RWPE1 (cell line): ENCODE measurements around the gene KSR1.

Source experiments
- CTCF ChIA-PET: fragments of 350-600 bp; sonication (Branson Sonifier 250); formaldehyde crosslinking; extraction: SDS; loops from one replicate; lab custom pipeline; 2021; lab: Yijun Ruan, JAX
- POLR2A ChIA-PET: fragments of 400-600 bp; formaldehyde crosslinking; extraction: SDS; loops from one replicate; lab custom pipeline; 2020; ENCODE audit warnings: antibody characterized with exemption; ENCODE audit not compliant: low non-redundant PET; lab: Yijun Ruan, JAX
- DNase-seq: peaks from one replicate; pipeline ENCODE4 v3.0.0; 2012; ENCODE audit warnings: low spot score
- H3K27ac ChIP-seq: fragments of 450-650 bp; 2 replicates; pipeline ENCODE4 v1.5.1; 2017
- TF ChIP-seq, protein P1 (sequence below): fragments of 450-650 bp; conservative IDR thresholded peaks from 2 replicates; pipeline ENCODE4 v1.5.1; 2017; ENCODE audit warnings: low read depth, mild to moderate bottlenecking

Gene KSR1

DNA sequence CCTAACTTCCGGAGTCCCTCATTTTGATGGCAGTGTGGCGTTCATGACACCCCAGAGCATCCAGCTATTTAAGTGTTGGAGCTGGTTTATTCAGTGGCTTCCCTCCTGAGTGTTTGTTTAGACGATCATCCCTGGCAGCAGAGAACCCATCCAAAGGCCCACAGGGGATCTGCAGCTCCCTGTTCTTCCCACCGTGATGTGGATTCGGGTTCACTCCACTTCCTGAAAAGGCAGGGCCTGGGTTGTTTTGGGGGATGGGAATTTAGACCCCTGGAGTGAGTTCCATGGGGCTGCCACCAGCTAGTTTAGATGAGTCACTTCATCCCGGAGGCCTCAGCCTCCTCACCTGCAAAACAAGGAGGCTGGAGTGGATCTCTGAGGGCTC is 2.3 kb downstream of the KSR1 start:
- no peak overlapping the region for H3K27ac ChIP-seq
- CTCF ChIA-PET = no interaction called here
- DNase-seq = no peak
- TF ChIP-seq, protein P1, sequence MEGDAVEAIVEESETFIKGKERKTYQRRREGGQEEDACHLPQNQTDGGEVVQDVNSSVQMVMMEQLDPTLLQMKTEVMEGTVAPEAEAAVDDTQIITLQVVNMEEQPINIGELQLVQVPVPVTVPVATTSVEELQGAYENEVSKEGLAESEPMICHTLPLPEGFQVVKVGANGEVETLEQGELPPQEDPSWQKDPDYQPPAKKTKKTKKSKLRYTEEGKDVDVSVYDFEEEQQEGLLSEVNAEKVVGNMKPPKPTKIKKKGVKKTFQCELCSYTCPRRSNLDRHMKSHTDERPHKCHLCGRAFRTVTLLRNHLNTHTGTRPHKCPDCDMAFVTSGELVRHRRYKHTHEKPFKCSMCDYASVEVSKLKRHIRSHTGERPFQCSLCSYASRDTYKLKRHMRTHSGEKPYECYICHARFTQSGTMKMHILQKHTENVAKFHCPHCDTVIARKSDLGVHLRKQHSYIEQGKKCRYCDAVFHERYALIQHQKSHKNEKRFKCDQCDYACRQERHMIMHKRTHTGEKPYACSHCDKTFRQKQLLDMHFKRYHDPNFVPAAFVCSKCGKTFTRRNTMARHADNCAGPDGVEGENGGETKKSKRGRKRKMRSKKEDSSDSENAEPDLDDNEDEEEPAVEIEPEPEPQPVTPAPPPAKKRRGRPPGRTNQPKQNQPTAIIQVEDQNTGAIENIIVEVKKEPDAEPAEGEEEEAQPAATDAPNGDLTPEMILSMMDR = no peak
- POLR2A ChIA-PET = no interaction called here

DNA sequence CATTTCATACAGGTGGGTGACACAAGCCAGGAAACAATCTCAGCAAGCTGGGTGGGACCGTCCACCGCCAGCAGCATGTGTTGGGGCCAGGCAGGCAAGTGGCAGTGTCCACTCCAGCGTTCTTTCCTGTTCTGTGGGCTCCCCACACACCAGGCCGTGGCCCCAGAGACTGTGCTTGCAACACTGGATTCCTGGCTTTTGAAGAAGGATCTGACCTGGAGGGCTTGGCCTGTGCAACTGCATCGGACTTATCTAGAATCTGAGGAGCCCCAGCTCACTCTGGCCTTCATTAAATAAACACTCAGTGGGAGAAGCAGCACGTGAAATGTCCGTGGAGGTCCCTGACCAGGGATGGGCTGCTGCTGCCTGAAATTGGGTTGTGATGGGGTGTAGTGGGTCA is 3.2 kb downstream of the KSR1 start:
- DNase-seq = no peak
- no peak overlapping the region for H3K27ac ChIP-seq
- TF ChIP-seq, protein P1 = no peak
- ChIA-PET POLR2A (no interaction called here), CTCF (interaction anchor here (0.5 kb wide), 2 partner anchors 51 to 290 kb away, joined by 4 read pairs; no protein-coding TSS in a partner anchor)

DNA sequence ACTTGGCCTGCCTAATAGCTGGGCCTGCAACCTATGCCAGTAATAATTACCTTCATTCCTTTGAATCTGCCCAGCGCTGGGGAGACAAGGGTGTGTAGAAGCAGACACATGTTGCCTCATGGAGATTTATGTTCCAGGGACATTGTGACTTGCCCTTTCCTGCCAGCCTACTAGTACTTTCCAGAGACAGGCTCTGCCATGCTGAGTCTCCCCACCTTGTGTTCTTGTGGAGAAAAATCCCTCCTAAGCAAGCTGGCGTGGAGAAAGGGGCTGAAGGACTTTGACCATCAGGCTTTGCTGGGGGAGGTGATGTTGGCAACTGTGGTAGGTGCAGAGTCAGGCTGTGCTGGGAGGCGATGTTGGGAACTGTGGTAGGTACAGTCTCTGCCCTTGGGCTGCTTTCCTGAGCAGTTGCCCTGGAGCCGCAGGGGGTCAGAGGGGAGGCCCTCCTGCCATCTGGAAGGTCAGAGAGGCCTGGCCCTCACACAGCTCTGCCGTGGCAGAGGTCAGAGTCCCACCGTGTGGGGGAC is 4.0 kb downstream of the KSR1 start:
- ChIA-PET CTCF (no interaction called here), POLR2A (no interaction called here)
- no peak for DNase-seq
- no peak overlapping the region for H3K27ac ChIP-seq
- TF ChIP-seq, protein P1 = no peak

DNA sequence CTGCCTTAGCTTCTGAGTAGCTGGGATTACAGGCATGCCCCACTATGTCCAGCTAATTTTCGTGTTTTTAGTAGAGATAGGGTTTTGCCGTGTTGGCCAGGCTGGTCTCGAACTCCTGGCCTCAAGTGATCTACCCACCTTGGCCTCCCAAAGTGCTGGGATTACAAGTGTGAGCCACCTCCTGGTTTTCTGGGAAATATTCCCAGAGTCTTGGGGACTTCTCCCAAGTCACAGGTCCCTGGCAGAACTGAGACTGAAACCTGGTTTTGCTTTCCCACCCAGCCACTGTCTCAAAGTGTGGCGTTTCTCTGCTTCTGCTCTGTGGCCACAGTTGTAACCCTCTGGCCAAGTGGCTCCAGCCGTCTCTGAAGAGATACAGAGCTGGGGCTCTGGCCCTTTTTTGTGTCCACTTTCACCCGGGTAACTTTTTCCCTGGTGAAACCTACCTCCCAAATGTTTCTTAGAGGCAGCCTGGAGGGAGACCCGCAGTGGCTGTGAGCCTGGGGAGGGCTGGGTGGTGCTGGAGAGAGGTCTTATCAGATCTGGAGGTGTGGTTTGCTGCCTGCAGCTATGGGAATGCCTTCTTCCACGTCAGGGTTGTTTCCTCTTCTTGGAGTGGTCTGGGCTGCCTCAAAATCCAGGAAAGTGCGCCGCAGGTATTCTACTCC is 5.1 kb downstream of the KSR1 start:
- no peak for DNase-seq
- no peak overlapping the region for H3K27ac ChIP-seq
- POLR2A ChIA-PET = no interaction called here
- TF ChIP-seq, protein P1 = no peak
- CTCF ChIA-PET = interaction anchor here (0.6 to 0.7 kb wide), 2 partner anchors 71 to 142 kb away, joined by 3 to 4 read pairs; no protein-coding TSS in a partner anchor

DNA sequence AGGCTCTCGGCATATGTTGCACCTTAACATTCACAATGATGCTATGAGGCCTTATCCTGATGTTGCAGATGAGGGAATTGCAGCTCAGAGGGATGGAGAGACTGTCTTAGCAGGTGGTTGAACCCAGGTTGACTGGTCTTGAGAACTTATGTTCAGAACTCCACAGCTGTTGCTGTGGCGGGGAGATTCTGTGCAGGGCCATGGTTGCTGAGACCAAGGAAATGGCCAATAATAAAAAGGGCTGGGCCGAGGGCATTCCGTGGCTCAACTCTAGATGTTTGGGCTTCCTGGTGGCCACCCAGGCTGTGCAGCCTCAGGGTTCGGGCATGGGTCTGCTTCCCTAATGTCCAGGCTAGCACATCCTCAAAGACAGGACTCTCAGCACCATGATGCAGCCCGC is 5.9 kb downstream of the KSR1 start:
- DNase-seq = no peak
- ChIA-PET CTCF (interaction anchor here (0.6 to 0.7 kb wide), 2 partner anchors 32 to 70 kb away, joined by 3 read pairs; no protein-coding TSS in a partner anchor), POLR2A (no interaction called here)
- TF ChIP-seq, protein P1 = no peak
- no peak overlapping the region for H3K27ac ChIP-seq

DNA sequence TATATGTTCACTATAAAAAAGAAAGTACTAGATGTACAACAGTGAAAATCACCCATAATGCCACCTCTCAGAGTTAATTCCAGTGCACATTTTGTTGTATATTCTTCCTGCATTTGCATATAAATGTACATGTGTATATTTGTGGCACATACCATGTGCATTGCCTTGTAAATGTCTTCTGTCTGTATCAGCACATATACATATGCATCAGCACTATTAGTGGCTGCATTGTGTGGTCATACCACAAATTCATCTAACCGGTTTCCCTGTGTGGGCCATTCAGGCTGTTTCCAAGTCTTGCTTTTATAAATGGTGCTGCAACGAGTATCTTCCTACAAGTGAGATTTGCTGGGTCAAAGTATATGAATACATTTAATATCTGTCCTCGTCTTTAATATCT is 6.5 kb downstream of the KSR1 start:
- ChIA-PET POLR2A (no interaction called here), CTCF (interaction anchor here (0.6 kb wide), 1 partner anchor 31 kb away, joined by 3 read pairs; no protein-coding TSS in a partner anchor)
- no peak for DNase-seq
- no peak overlapping the region for H3K27ac ChIP-seq
- TF ChIP-seq, protein P1 = no peak
